GM10248 (cell line): ENCODE data around the gene SDF2L1.
"Not testable (repeated sequence)": the region's sequence is repeated elsewhere in the genome, so short reads cannot be mapped to it uniquely, and the experiment has no call there.

ENCODE experiments used
- CTCF ChIA-PET: fragments of 300-600 bp; sonication (Branson Sonifier 250); formaldehyde crosslinking; extraction: SDS; loops from one replicate; lab custom pipeline; 2021; ENCODE audit warnings: antibody characterized with exemption; lab: Yijun Ruan, JAX
- POLR2A ChIA-PET: fragments of 350-650 bp; sonication (Branson Sonifier 250); formaldehyde crosslinking; extraction: SDS; loops from one replicate; lab custom pipeline; 2020; ENCODE audit warnings: antibody characterized with exemption; lab: Yijun Ruan, JAX
- DNase-seq: peaks from one replicate; pipeline ENCODE4 v3.0.0; 2012; ENCODE audit errors: extremely low spot score
- CTCF ChIP-seq: IDR thresholded peaks from 2 replicates; pipeline ENCODE4 v1.5.1; 2012; ENCODE audit warnings: mild to moderate bottlenecking, low read depth; ENCODE audit errors: extremely low read depth, missing control alignments, control extremely low read depth

Gene SDF2L1

GRCh38 chr22:21641789-21642583 is at the start of gene SDF2L1:
Gene SDF2L1, plus strand, starts transcription at chr22:21642302. Its CDS starts 35 bp downstream, at chr22:21642337.
- POLR2A ChIA-PET, result interaction anchor here (1.2 kb wide), 1 partner anchor 13 kb away, joined by 6 read pairs; no protein-coding TSS in a partner anchor
- DNase-seq, result peak; percentile 98
- peak; percentile 28 for TF ChIP-seq CTCF
- CTCF ChIA-PET, result interaction anchor here (0.9 to 9.3 kb wide), 19 partner anchors 11 to 540 kb away, joined by 3 to 274 read pairs (median 5); partner anchors contain the start of genes CCDC116, PPIL2, UBE2L3 and YDJC

GRCh38 chr22:21592422-21592821 is 49.7 kb upstream of the SDF2L1 start:
- no peak for TF ChIP-seq CTCF
- POLR2A ChIA-PET, result no interaction called here
- no peak for DNase-seq
- CTCF ChIA-PET, result interaction anchor here (1.3 to 1.8 kb wide), 3 partner anchors 9 to 37 kb away, joined by 3 to 7 read pairs (median 4); partner anchors contain the start of gene YDJC

GRCh38 chr22:21593406-21594232 is 48.5 kb upstream of the SDF2L1 start:
- ChIA-PET CTCF (interaction anchor here (1.3 to 1.8 kb wide), 3 partner anchors 10 to 36 kb away, joined by 3 to 7 read pairs (median 4); partner anchors contain the start of gene YDJC), POLR2A (no interaction called here)
- TF ChIP-seq CTCF, result no peak
- DNase-seq, result no peak

- CTCF ChIA-PET, result no interaction called here
- no peak for TF ChIP-seq CTCF
- POLR2A ChIA-PET, result no interaction called here
Measured at GRCh38 chr22:21594865-21595452, 47.1 kb upstream of the SDF2L1 start.

GRCh38 chr22:21596356-21597135 is 45.6 kb upstream of the SDF2L1 start:
- POLR2A ChIA-PET, result not testable (repeated sequence)
- CTCF ChIA-PET, result interaction anchor here (0.9 to 1.7 kb wide), 4 partner anchors 9 to 50 kb away, joined by 3 to 6 read pairs (median 5); no protein-coding TSS in a partner anchor

More at GRCh38 chr22:21594865-21595452, 47.1 kb upstream of the SDF2L1 start:
- no peak for DNase-seq

GRCh38 chr22:21598302-21598701 is 43.8 kb upstream of the SDF2L1 start:
- TF ChIP-seq CTCF, result no peak
- POLR2A ChIA-PET, result no interaction called here

More at GRCh38 chr22:21596356-21597135, 45.6 kb upstream of the SDF2L1 start:
- DNase-seq, result not testable (repeated sequence)

More at GRCh38 chr22:21598302-21598701, 43.8 kb upstream of the SDF2L1 start:
- DNase-seq, result no peak
- CTCF ChIA-PET, result interaction anchor here (1.1 to 1.8 kb wide), 3 partner anchors 8 to 31 kb away, joined by 3 to 9 read pairs (median 5); partner anchors contain the start of gene YDJC
